Breast epithelium (tissue), 3 donors: ENCODE measurements around the gene PRODH2.

Experiments used
- CTCF ChIP-seq, 3 donors: fragments of 450-650 bp; IDR thresholded peaks; one replicate each; pipeline ENCODE4 v1.5.1; 2016 to 2017; ENCODE audit warnings: antibody characterized with exemption in 3 of 3, mild to moderate bottlenecking in 3 of 3, moderate library complexity in 3 of 3
- POLR2A ChIP-seq: fragments of 450-650 bp; IDR thresholded peaks from one replicate; pipeline ENCODE4 v1.6.1; 2016; ENCODE audit warnings: antibody characterized with exemption, mild to moderate bottlenecking, moderate library complexity
- POLR2AphosphoS5 ChIP-seq, 3 donors: sonication (generic); formaldehyde crosslinking; IDR thresholded peaks; one replicate each; pipeline ENCODE4 v1.6.1; 2017; ENCODE audit warnings: antibody characterized with exemption in 3 of 3

DNA sequence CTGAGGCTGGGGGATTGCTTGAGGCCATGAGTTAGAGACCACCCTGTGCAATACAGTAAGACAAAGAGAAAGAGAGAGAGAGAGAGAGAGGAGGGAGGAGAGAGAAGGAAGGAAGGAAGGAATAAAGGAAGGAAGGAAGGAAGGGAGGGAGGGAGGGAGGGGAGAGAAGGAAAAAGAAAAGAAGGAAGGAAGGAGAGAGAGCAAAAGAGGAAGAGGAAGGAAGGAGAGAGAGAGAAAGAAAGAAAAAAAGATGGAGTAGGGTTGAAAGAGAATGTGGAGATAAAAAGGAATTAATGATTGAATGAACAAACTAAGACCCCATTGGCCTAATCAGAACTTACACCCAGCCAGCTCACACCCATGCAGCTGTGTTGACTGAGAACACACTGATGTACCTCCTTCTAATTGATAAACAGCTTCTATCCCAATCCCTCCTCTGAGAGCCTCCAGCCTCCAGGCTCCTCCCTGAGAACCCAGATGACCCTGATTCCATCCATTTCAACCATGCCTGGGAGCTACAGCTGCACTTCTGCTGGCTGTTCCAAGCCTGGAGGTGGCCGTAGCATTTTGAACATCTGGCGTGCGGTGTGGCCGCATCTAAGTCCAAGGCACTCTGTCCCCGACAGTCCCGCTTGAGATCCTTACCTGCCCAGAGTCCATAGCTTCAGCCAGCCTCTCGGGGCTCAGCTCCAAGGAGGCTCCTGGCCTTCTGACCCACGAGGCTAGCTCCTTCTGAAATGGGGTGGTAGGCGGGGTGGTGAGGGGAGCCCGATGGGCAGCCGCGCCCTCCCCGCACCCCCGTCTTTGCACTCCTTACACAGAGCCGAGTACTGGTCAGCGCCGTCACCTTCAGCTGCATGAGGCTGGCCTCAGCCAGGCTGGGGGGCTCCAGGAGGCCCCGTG lies 1.1 kb downstream of the PRODH2 start:
- TF ChIP-seq CTCF (IDR thresholded peaks at IDR 0.05) (no peak), POLR2A (no peak), POLR2AphosphoS5 (IDR thresholded peaks at IDR 0.05) (no peak)
